NCI-H1417 (cell line): ENCODE results near the gene RXRA.

Experiments used
- DNase-seq, 3 experiments: peaks; one replicate each; lab custom pipeline; 2025; lab: John Stamatoyannopoulos, UW

RXRA gene

DNA sequence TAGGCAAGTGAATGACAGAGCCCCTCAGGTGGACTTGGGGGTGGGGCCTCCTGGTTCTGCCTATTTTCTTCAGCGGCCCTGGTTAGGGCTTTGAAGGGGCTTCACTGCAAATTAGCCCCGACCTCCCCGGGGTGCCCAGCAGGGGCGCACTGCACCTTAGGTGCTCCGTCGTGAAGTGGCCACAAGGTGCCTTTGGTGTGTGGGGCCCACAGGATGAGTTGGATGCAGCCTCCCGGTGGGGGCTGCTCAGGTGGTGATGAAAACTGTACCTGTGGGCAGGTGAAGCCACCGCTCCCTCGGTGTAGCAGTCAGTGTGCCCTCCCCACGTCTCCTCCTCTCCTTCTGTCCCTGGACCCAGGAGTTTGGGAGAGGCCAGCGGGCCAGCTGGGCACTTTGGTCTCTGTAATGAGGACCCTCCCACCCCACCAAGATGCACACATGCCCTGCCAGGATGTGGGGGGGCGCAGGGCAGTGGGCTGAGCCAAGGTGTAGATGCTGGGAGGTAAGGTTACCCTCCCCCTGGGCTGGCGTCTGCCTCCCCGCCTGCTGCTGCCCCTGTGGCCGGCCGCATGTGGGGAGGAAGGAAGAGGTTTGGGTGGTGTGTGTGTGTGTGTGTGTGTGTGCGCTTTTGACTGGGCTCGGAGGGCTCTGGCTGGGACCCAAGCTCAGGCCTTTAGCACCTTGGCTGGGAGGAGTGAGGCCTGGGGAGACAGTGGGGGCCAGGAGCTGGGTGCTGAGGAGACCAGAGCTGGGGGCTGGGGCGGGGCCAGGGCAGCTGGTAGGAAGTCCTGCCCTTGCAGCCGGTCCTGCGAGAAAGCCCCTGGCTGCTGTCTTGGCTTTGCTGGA, 55.6 kb downstream of the RXRA start:
- DNase-seq: peak in 1 of 3 experiments; percentile 3

DNA sequence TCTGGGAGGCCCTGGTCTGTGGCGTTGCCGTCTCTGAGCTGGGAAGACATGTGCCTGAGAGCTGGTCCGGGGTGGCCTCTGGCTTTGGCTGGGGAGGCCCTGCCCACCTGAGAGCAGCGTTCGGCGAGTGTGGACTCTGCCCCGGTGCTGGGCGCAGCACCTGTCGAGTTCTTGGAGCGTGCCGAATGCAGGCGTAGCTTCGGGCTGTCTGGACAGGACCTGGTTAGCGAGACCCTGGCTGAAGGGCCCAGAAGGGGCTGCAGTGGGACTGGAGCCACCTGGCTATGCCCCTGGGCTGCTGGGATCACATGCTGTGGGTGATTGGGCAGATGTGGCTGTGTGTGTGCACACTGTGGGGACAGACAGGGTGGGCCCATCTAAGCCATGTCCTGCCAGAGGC, 56.5 kb downstream of the RXRA start:
- no peak for DNase-seq

DNA sequence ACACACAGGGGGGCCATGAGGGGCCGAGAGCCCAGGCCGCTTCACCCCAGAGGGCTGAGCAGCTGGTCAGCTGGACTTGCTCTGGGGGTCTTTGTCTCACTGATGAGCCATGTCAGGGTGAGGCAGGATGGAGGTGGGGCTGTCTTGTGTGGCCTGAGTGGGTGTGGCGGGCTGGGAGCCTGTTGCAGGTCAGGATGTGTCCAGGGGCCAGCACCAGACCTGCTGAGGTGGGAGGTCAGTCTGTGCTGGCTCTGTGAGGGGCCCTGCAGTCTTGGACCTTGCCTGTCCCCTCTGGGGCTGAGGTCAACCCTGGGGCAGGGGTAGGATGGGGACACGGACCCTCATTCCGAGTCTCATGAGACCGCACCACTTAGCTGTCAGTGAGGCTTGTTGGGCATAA, 56.9 kb downstream of the RXRA start:
- DNase-seq: no peak

DNA sequence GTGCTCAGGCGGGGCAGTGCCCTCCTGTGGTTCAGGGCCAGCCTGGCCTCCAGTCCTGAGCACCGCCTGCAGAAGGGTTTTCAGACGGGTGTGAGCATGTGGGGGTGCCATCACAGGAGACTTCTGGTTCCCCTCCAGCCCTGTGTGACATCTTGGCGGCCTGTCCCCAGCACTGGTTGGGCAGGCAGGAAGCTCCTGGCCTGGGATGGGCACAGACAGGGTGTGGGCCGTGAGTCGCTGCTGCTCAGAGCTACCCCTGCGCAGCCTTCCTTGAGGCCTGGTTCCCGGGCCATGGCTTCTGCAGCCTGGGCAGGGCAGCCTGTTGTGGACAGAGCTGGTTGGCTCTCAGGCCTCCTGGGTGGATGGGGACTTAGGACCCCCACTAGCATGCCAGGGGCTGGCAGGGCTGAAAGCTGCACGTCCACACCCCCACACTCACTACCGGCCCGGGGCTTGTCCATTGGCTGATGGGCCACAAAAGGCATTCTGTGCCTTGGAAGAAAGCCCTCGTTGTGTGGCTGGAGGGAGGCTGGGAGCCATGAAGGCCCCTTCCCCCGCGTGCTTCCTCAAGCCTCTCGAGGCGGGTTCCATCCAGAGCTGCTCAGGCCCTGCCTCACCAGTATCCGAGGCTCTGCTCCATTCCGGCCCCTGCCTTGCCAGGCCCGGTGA, 58.7 kb downstream of the RXRA start:
- DNase-seq: no peak

DNA sequence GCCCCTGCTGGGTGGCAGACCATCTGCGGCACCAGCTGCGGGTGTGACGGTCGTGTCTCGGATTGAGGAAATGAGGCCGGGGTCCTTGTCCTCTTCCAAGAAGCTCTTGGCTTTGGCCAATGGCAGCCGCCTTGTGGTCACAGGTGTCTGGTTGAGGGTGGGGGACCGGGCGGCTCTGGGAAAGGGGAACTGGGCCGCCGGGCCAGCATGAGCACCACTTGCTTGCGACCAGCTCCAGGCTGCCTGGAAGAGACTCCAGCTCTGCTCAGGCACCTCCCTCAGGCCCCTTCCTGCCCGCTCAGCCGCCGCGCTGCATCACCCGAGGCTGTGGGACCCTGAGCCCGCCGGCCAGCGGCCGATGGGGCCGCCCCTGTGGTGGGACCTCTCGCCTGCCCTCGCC, 59.7 kb downstream of the RXRA start:
- DNase-seq: no peak

DNA sequence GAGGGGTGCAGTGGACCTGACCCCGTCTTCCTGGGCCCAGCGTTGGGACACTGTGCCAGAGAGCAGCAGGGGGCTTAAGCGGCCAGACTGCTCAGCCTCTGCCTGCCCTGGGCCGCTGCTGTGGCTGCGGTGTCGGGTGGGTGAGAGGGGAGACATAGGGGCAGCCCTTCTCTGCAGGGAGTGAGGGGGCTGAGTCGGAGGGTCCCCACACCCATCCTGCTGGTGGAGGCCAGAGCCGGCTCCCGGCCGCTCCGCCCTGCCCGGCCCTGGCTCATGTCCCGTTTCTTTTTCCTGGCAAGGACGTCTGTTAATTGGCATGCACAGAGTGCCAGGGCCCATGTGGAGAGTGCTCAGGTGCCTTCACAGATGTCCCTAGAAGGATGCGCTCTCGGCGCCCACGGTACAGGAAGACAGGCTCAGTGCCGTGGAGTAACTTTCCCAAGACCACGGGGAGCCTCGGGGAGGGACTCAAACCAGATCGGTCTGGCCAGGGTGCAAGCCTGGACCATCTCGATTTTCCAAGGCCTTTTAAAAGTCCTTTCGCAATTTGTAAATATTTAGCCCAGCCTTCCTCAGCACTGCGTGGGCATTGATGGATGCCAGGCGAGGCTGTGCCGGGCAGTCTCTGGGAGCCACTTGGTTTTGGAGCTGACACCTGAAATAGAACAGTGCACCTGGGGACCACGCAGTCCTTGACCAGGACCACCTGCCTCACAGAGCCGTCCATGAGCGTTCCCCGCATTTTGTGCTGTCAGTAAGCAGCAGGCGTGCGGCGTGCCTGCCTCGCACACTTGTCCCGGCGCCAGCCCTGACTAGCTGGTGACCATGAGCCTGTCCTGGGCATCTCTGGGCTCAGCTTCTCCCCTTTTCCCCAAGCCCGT, 60.9 kb downstream of the RXRA start:
- DNase-seq: no peak

DNA sequence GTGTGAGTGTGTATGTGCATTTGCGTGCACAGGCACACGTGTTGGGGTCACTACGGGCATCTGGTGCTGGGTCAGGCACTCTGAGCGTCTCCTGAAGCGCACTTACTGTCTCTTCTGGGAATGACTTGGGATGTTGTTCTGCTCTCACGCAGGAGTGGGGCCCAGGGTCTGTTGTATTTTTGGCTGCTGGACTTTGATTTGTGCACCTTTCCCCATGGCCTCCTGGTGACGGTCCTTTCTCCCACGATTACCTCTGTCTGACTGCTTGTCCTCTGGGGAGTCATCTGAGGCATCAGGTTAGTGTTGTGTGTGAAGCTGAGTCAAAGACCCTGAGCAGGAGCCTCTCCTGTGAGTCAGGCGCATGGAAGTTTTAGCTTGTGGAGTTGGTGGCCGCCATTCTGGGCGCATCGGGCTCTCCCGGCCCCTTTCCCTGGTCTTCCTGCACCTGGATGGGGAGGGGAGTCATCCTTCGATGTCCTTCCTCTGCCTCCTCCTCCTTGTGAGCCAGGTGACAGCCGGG, 62.1 kb downstream of the RXRA start:
- no peak for DNase-seq

DNA sequence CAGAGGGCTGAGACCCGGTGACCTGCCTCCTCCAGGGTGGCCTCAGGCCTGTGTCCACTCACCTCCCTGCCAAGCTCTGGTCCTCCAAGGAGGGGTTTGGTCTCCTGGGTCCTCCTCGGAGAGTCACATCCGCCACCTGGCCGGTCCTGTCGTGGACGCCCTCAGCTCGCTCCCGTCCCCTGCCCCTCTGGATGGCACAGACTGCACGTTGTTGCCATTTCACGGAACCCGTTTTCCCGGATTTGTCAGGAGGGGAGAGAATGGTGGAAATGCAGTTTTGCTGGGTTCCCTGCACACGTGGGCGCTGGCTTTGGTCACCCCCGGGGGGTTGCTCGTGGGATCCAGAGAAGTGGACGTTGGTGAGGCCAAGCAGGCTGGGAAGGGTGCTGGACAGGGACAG, 62.7 kb downstream of the RXRA start:
- no peak for DNase-seq

DNA sequence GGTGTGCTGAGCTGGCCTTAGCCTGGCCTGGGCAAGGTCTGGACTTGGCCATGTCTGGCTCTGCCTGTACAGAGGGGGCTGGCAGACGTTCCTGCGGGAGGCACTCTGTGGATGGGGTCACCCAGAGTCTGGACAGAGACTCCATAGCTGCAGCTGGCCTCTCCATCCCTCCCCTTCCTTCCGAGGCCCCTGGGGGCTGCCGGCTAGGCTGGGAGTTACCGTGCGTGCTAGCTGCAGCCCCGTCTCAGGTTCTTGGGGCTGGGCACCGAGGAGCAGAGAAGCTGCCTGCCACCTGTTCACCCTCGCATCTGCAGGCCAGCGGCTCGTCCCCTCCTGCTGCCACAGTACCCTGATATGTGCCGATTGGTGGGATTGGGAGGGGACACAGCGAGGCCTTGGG, 63.4 kb downstream of the RXRA start:
- no peak for DNase-seq

DNA sequence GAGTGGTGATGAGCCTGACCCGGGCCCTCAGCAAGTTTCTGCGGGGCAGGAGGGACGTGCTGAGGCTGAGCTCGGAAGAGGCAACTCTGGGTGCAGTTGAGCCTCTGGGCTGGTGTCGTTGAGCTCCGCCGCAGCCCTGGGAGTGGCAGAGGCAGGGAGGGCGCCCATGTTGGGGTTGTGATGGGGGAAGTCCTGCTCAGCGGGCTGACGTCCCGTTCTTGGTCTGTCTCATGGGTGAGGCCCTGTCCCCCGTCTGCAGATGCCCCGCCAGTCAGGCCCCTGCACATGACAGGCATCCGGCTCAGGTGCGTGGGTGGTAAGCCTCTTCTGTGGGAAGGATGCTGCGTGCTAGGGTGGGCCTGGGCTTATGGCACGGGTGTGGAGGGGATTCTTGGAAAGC, 64.3 kb downstream of the RXRA start:
- DNase-seq: no peak

DNA sequence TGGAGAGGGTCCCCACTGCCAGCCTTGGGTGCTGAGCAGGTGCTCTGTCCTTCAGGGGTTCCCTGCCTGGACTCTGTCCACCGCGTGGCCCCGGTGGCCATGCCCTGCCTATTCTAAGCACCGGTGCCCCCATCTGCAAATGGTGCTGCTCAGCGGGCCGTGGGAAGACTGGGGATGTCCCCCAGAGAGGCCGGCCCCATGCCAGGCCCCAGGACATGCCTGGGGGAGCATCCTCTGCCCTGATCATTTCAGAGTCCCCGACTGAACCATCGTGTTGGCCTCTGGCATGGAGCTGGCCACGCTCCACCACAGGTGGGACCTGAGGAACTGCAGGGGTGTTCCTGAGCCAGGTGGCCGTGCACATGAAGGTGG, 64.7 kb downstream of the RXRA start:
- no peak for DNase-seq

DNA sequence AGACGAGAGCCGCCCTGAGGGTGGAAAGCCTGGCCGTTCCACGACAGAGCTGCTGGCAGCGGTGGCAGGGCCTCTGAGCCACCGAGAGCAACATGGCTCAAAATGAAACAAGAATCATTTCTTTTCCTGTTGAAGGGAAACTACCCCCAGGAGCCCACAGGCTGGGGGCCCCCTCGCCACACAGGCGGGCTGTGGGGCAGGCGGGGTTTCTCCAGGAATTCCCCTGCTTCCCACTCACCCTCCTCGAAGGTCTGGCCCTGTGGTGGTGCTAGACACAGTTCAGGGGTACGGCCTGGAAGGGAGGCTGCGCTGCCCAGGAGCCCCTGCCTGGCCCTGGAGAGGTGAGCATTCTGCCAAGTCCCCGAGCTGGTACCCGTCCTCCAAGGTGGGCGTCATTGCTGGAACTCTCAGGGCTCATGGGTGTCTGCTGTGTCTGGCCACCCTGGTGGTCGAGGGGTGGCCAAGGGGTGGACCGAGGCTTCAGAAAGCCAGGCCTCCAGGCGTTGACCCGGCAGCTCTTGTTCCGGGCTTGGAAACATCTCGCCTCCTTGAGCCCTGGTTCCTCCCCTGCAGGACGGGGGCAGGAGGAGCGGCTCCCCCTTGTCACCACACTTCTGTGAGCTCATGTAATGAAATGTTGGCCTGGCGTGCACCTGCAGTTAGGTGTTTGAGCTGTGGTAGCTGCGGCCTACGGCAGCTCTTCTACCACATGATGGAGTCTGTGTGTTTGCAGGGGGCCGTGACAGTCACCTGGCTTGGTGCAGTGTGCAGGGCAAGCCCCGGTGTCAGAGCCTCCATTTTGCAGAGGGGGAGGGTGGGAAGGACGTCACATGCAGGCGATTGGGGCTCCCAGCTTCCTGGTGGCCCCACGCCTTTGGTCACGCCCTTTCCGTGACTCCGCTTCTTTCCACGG, 65.3 kb downstream of the RXRA start:
- DNase-seq: peak in 1 of 3 experiments; percentile 9

DNA sequence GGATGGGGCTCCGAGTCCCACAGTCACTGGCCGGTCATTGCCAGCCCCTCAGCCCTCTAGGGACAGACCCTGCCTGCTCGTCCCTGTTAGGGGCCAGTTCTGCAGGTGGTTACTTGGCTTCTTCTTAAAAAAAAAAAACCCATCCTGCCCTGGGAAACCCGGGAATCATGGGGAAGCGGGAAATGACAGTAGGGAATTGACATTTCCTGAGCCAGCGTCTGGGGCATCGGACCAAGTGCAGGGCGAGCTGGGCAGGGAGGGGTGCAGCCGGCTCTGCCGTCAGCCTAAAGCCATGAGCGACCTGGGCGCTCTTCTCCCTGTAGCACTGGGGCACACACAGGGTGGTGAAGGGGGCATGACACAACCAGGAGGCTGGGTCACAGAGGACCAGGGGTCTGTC, 66.6 kb downstream of the RXRA start:
- DNase-seq: no peak

DNA sequence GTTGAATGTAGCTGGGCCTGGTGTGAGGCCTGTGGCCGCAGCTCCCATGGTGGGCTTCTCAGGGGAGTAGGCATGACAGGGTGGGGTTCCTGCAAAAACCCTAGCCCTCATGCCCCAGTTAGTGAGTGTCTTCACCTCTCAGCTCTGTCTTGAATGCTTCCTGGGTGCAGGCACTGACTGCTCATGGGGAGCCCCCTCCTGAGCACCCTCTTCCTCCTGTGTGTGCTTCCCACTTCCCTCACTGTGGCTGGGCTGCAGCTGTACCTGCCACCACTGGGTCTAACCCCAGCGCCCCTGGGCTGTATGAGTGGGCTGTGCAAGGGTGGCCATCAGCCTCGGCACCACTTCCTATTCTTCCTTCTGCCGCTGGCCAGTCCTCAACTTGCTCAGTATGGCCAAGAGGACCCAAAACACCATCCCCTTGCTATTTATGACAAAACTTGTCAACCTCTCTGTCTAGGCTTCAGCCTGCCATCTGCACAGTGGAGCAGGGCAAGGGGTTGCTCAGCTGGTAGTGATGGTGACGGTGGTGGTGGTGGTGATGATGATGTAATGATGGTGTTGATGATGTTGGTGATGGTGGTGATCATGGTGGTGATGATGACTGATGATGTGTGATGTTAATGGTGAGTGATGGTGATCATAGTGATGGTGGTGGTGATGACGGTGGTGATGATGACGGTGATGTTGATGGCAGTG, 67.5 kb downstream of the RXRA start:
- no peak for DNase-seq

DNA sequence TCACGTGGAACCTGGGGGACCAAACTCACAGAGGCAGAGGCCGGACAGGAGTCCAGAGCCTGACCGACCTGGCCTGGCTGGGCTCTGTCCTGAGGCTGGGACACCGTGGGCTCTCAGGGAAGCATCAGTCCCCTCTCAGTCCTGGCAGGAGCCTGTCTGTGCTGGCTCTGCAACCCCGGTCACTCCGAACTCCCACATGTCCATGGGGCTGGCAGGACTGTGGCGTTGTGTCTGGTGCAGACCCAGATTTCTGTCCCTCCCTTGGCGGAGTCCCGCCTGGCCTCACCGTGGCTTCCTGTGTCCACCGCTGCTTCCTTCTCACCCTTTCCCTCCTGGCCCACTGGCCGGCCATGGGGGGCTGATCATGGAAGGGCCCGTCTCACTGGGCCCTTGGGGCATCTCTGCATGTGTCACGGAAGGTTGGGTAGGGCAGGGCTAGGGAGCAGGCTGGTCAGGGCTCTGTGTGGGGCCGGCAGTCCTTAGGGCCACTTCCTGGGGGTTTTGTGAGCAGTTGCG, 68.8 kb downstream of the RXRA start:
- no peak for DNase-seq

DNA sequence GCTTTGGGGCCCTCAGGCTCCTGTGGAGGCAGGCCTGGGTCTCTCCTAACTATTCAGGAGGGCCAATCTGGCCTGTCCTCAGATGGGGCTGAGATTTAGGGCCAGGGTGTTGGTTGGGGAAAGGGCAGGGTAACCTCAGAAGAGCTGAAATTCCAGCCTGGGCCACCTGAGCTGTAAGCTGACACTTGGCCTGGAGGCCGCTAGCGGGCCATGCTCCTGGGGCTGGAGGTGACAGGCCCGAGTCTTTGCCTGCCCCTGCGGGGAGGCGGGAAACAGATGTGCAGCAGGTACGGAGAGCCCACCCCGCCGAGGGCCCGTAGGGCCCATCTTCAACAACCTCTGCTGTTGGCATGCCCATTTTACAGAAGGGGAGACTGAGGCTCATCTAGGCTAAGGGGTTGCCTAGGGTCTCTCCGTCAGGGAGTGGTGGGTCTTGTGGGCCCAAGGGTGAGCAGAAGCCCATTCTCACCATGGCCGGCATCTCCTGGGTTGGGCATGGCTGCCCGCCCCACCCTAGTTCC, 69.5 kb downstream of the RXRA start:
- no peak for DNase-seq

DNA sequence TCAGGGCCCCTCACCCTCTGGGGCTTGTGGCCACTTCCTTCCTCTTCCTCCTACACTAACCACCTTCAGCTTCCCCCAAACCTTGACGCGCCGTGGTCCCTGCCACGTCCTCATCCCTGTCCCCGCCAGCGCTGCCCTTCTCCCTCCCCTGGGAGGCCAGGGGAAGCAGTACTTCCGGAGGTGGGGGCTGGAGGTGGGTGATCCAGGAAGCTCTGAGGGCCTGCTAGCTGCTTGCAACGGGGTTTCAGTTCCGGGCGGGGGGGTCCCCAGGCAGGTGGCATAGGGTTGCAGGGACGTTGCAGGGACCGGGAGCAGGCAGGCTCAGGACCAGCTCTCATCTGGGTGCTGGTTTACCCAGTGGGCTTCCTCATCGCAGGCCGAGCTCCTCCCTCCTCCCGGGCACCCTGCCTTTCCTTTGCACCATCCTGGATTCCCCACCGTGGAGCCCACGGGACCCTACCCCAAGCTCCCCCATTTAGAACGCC, 70.0 kb downstream of the RXRA start:
- DNase-seq: no peak

DNA sequence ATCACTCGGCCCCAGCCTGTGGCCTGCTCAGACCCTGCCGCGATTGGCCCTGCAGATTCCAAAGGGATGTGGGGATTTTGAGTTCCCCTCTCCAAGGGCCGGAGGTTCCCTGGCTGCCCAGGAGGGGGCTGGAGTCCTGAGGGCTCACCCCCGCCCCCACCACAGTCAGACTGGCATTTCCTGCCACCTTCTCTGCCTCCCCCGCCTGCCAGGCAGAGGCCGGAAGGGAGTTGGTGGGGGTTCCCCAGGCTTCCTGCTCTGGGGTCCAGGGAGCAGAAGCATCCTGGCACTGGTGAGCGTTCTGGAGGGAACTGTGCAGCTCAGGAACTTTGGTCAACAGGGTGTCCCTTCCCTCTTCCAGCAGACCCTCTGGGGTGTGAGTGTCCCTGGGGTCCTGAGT, 70.6 kb downstream of the RXRA start:
- DNase-seq: no peak

DNA sequence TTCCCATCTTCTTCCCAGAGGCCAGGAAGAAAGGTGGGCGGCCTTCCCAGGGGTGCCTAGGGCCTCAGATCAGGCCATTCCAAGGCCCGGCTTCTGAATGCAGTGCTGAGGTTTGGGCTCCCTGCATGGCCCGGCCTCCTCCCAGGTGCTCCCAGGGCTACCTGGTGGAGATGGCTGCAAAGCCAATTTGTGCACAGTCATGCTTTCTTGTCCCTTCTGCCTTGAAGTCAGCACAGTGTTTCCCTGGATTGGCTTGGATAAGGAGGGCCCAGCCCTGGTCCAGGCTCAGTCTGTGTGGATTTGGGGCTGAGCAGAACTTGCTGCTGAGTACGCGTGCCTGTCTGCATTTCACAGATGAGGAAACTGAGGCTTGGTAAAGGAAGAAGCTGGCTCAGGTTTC, 72.5 kb downstream of the RXRA start:
- DNase-seq: no peak

DNA sequence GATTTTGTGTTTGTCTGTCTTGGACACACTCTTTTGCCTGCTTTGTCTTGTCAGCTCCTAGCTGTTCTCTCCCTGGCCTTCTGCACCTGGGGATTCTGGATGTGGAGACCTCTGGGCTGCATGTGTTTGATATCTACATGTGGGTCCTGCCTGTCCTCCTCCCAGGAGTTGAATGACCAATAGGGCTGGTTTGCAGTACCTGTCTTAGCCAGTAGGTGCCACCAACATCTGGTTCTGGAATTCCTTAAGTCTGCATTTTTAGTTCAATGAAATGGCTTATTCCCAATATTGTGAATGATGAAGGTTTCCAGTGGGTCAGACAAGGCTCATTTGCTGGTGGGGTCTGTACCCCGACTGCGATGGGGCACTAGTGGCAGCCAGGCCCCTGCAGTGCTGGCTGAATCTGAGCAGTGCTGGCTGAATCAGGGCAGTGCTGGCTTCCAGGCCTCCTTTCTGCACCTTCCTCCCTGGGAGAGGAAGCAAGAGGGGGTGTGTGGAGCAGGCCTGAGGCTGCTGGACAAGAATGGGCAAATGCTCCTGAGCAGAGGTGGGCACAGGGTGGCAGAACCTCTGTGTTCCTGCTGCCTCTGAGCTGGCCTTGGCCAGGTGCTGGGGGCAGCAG, 73.3 kb downstream of the RXRA start:
- peak in 1 of 3 experiments; percentile 4 for DNase-seq
